SK-N-MC (cell line): Measurements from ENCODE around the gene SLC2A4.

Experiments
- EZH2 ChIP-seq: fragments of 200-600 bp; sonication (generic); IDR thresholded peaks from one replicate; pipeline ENCODE4 v1.6.1; 2017; ENCODE audit warnings: antibody characterized with exemption
- POLR2AphosphoS5 ChIP-seq: IDR thresholded peaks from 2 replicates; pipeline ENCODE4 v1.6.1; 2012; ENCODE audit warnings: mild to moderate bottlenecking, low read depth, low read length, borderline replicate concordance

- TF ChIP-seq EZH2 (no peak), POLR2AphosphoS5 (no peak)
Observed at GRCh38 chr17:7253082-7253481, 28.4 kb upstream of the SLC2A4 start.
